Stomach (tissue), 4 donors: ENCODE measurements around the gene TAT.

Source experiments
- POLR2AphosphoS5 ChIP-seq, 3 donors: sonication (generic); formaldehyde crosslinking; IDR thresholded peaks; one replicate each; pipeline ENCODE4 v1.6.1; 2016; ENCODE audit warnings: antibody characterized with exemption in 3 of 3
- TF ChIP-seq, protein P1 (sequence below), 7 experiments: fragments of 450-650 bp in 4 of 7; fragments of 200-600 bp in 3 of 7; sonication (generic) in 3 of 7; IDR thresholded peaks; one replicate each; pipeline ENCODE4 v1.5.1; 2016 to 2019; ENCODE audit warnings: antibody characterized with exemption in 7 of 7, control low read depth in 2 of 7, mild to moderate bottlenecking in 1 of 7

- no peak for TF ChIP-seq POLR2AphosphoS5 (IDR thresholded peaks at IDR 0.05)
- TF ChIP-seq, protein P1, sequence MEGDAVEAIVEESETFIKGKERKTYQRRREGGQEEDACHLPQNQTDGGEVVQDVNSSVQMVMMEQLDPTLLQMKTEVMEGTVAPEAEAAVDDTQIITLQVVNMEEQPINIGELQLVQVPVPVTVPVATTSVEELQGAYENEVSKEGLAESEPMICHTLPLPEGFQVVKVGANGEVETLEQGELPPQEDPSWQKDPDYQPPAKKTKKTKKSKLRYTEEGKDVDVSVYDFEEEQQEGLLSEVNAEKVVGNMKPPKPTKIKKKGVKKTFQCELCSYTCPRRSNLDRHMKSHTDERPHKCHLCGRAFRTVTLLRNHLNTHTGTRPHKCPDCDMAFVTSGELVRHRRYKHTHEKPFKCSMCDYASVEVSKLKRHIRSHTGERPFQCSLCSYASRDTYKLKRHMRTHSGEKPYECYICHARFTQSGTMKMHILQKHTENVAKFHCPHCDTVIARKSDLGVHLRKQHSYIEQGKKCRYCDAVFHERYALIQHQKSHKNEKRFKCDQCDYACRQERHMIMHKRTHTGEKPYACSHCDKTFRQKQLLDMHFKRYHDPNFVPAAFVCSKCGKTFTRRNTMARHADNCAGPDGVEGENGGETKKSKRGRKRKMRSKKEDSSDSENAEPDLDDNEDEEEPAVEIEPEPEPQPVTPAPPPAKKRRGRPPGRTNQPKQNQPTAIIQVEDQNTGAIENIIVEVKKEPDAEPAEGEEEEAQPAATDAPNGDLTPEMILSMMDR (IDR thresholded peaks at IDR 0.05), result no peak
Observed at GRCh38 chr16:71610447-71610846, 33.6 kb upstream of the TAT start.
